Measurements from ENCODE around the gene GREM2.

DNA sequence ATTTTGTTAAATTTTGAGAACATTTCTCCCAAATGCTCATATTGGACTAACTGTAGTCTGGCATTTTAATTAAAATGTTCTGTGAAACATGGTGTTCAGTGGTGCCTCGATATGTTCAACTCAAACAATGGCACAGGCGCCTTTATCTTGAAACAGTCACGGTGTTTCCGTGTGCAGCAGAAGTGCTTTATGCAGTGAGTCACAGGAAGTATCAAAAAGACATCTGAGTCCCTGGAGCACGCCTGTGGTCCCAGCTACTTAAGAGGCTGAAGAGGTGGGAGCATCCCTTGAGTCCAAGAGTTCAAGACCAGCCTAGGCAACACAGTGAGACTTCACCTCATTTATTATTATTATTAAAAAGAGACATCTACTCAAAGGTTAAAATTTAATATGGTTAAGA lies 52.2 kb downstream of the GREM2 start:
- TF ChIP-seq EZH2 (IDR thresholded peaks at IDR 0.05; ENCODE audit: low read length, unreplicated experiment) (no peak), EZH2phosphoT487 (IDR thresholded peaks at IDR 0.05; ENCODE audit: borderline replicate concordance, low read length) (no peak)
- TF ChIP-seq, protein P1, sequence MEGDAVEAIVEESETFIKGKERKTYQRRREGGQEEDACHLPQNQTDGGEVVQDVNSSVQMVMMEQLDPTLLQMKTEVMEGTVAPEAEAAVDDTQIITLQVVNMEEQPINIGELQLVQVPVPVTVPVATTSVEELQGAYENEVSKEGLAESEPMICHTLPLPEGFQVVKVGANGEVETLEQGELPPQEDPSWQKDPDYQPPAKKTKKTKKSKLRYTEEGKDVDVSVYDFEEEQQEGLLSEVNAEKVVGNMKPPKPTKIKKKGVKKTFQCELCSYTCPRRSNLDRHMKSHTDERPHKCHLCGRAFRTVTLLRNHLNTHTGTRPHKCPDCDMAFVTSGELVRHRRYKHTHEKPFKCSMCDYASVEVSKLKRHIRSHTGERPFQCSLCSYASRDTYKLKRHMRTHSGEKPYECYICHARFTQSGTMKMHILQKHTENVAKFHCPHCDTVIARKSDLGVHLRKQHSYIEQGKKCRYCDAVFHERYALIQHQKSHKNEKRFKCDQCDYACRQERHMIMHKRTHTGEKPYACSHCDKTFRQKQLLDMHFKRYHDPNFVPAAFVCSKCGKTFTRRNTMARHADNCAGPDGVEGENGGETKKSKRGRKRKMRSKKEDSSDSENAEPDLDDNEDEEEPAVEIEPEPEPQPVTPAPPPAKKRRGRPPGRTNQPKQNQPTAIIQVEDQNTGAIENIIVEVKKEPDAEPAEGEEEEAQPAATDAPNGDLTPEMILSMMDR (conservative IDR thresholded peaks at IDR 0.05; ENCODE audit: low read depth, low read length), result no peak
